ENCODE measurements around the gene BARHL2.

The BARHL2 gene

GRCh38 chr1:90716552-90717355 lies at the start of gene BARHL2:
Gene BARHL2, minus strand, starts transcription at chr1:90717302. Its CDS starts 107 bp downstream, at chr1:90717195.
- DNase-seq: no peak

DNA sequence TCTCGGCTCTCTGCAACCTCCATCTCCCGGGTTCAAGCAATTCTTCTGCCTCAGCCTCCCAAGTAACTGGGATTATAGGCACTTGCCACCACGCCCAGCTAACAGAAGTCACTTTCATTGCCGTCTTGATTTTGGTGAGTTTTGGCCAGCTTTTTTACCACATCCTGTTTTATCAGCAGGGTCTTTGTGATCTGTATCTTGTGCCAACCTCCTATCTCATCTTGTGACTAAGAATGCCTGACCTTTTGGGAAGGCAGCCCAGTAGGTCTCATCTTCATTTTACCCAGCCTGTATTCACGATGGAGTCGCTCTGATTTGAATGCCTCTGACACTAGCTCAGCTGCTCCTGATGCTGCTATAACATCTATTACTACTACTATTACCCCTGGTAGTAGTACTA lies 46.8 kb upstream of the BARHL2 start:
- no peak for DNase-seq

DNA sequence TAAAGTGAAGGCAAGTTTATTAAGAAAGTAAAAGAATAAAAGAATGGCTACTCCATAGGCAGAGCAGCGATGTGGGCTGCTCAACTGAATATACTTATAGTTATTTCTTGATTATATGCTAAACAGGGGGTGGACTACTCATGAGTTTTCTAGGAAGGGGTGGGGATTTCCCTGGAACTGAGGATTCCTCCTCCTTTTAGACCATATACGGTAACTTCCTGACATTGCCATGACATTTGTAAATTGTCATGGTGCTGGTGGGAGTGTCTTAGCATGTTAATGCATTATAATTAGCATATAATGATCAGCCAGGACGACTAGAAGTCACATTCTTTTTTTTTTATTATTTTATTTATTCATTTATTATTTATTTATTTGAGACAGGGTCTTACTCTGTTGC lies 46.4 kb upstream of the BARHL2 start:
- no peak for DNase-seq

GRCh38 chr1:90761781-90762589 lies 44.9 kb upstream of the BARHL2 start:
- no peak for DNase-seq

GRCh38 chr1:90761156-90761555 lies 44.1 kb upstream of the BARHL2 start:
- no peak for DNase-seq

DNA sequence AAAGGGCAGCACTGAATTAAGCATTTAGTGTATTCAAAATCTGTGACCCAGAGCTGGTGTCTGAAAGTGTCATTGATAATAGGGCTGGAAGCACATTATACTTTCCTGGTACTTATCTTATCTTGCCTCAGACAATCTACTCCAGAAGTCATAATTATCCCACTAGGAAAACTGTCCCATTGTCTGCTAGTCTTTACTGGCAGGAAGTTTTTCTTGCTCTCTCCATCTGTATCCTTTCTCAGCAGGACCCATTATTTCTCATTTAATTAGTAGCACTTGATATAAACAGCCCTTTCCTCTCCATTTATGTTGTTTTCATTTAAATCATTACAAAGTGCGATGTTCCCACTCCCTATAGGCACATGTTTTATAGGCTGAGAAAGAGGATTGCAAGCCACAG lies 36.5 kb upstream of the BARHL2 start:
- DNase-seq: no peak

GRCh38 chr1:90748668-90749067 lies 31.6 kb upstream of the BARHL2 start:
- DNase-seq: no peak

DNA sequence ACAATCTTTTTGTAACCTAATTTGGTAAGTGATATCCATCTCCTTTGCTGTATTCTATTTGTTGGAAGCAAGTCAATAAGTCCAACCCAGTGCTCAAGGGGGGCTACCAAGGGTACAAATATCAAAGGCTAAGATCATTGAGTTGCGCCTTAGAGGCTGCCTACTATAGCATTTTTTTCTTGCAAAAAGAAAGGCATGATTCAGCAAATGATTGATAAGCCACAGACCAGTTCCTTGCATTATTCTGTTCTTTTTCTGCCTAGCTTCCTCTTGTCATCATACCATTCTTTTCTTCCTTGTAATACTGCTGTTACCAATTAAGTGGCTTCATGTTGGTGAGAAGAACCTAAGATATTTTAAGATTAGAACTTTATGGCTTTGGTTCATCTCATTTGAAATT lies 29.8 kb upstream of the BARHL2 start:
- no peak for DNase-seq

DNA sequence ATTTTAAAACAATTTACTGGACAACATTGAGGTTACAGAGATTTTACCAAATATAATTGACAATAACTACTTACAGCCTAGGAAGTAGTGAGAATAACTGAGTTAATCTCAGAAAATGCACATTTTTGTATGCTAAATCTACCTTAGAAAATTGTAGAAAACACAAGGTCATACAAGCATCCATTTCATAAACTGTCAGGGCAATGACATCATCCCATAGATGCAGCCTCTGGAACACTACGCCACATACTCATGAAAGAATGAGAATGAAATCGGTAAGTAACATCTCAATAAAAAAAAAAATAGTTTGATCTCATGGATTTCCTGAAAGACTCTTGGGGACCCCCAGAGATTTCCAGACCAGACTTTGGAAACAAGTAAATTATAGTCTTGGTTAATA lies 28.9 kb upstream of the BARHL2 start:
- DNase-seq: no peak

DNA sequence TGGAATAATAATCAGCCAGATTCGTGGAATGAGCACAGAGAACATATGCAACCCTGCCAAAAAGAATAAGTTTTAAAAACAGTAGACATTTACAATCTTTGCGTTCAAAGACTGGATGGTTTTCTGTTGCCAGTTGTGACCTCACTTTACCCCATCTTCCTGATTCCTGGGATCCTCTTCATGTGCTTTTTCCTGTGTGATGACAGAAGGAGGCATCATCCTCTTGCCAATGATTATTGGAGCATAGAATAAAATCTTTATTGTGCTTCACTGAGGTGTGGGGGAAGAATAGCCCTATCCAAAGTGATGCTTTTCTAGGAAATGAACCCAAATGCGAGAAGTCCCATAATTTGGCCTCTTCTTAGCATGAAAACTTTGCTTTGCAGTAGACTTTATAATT lies 15.0 kb upstream of the BARHL2 start:
- no peak for DNase-seq

DNA sequence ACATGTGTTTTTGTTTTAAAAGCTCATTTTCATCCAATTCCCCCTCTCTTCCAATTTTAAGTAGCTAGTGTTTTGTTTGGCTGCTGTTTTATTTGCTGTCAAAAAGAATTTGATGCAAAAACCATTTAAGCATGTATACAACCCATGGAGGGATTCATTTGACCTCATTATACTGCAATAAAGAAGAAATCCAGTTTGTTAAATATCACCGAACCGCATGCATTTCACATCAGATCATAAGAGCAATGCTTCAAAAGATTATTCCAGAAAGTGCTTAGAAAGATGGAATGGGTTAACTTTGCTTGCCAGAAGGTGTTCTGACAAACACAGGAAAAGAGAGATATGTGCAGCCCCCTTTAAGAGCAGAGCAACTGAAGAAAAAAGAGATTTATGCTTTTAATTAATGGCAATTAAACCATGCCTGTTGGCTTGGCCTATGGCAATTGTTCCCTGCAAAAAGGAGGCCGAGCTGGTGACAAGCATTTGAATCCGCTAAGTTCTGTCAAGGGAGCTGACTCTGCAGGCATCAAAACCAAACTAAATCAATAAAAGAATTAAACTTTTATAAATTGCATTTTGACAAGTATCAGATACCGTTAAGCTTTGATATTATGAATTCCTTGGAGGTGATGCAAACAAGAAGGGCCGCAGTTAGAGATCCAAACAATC lies 14.4 kb upstream of the BARHL2 start:
- no peak for DNase-seq

- no peak for DNase-seq
Observed at GRCh38 chr1:90730243-90731022, 13.3 kb upstream of the BARHL2 start.

DNA sequence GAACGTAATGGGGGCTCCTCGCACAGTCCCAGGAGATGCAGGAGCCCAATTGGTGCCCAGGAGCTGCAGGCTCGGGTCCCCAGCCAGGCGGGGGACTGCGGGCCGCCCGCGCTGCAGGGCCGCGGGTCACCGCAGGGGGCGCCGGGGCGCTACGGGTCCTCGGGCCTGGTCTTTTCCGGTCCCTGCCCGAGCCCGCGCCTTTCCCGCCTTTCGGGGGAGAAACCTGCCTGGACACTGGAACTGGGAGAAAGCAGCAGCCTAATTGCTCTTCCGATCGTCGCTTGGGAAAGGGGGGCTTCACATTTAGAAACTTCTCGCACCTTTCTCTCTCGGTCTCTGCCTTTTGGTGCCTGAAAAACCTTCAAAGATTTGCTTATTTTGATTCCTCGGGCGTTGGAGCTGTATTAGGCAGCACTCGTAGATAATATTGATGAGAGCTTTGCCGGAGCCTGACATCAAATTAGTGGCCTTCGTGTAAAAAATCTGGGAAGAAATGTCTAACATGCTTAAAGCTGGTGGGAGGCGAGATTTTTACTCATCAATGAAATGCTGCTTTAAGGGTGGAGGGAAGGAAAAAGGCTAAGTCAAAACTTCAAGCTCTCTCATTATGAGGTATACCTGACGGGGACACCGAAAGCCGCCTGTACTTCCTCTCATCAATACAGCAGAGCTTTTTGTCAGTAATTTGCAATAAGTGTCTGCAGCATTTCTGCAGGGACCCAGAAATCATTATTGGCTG lies 12.6 kb upstream of the BARHL2 start:
- DNase-seq: no peak

- no peak for DNase-seq
Observed at GRCh38 chr1:90728502-90729287, 11.6 kb upstream of the BARHL2 start.

DNA sequence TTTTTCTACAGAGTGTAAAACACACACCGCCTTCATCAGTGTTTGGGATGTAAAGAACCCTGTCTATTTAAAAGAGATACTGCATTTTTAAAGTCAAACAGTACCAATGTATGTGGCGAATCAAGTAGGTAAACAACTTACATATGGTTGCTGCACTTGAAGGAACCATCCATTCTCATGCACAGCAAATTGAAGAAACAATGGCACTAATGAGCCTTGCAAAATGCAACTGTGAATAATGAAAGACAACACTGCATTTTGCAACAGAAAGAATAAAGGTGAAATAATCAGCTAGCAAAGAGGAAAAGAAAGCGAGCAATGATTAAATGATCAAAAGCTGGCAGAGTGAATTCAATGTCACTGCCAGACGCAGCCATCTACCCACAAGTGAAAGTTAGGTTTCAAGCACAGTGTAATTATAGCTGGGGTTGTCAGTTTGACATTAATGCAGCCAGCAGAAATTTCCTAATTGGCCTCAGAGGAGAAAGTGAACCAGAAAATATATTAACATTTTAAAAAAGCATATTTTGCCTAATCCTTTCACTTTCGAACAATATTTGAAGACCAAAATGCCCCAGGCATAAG lies 10.9 kb upstream of the BARHL2 start:
- no peak for DNase-seq

DNA sequence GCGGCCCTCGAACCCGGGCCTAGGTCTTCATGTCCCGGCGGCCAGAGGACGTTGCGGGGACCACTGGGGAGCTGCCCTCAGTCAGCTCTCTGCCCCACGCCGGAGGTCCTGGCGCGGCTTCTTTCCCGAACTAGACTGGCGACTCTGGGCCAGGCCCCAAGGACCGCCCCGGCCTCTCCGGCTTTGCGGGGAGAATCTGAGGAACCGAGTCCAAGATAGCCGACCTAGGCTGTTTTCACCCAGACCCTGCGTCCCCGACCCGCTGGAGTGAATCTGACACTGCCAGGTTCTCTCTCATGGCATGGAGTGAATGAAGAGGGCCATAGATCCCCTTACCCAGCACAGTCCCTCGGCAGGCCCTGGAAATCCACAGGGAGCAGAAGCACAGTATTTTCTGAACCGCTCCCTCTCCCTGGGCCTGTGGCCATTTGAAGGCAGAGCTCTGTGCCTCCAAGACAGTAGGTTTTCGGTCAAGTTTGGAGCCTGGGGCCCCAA lies 9.9 kb upstream of the BARHL2 start:
- DNase-seq: no peak

- DNase-seq: no peak
Observed at GRCh38 chr1:90726425-90726985, 9.4 kb upstream of the BARHL2 start.

DNA sequence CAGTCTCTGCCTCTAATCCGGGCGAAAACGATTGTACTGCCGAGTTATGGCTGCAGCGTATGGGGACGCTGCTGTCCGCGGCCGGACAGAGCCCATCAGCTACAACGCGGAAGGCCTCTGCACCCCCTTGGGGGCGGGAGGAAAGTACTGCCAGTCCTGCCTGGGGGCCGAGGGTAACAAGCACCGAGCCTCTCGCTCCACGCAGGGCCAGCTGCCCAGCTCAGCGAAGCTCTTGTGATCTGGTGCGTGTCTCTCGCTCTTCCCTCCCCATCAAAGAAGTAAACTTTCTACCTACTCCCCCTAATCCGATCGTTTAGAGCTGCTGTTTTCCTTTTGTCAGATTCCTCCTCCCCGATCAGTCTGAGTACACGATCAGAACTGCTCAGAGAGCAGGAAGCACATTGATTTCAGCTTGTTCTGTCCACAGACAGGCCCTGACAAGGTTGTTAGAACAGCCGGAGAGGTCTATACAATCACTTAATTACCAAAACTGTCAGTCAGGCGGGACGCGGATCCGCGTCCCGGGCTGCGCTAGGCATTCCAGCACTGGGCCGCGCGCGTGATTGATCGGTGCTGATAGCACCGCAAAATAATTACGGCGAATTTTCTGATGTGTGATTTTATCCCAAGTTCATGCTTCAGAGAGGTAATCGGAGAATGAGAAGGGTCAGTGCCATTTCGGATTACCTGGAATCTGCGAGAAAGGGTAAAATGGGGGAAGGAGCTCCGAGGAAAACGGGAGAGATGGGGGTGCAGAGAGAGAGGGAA lies 8.7 kb upstream of the BARHL2 start:
- DNase-seq: no peak

DNA sequence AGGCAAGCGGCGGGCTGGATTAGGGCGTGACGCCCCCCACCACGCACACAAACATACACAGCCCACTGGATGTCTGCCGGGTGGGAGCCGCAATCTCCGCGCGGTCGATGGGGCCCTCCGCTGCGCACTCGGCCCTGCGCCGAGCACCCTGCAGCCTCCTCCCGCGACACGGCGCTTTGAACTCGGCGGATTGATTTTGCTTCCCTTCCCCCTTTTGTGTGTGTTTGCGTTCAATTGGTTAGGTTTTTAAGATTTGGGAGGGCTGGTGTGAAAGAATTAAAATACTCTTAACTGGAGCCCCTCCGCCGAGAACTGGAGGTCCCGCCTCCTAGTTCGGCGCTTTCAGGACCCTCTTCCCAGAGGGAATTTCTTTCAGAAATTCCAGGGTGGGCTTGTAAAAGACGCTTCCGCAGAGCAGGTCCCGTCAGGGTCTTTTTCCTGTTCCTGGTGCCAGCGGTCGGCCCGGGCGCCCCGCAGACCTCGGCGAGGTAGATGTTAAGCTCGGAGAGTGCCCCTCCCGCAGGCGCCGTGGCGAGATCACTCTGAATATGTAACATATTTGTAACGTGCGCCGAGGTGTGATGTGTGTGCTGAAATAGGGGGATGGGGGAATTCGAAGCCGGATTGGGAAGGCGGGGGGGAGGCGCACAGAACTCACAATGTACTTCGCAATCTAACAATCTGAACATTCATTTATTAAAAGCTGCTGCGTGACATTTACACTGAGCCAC lies 8.0 kb upstream of the BARHL2 start:
- no peak for DNase-seq
